Endothelial cell of umbilical vein (primary cell): ENCODE results near the gene SEPTIN14.

ENCODE experiments used
- CTCF ChIP-seq, 2 donors: IDR thresholded peaks; 1 replicate in 1 of 2; 2 replicates in 1 of 2; pipeline ENCODE4 v1.5.1; 2011; ENCODE audit warnings: low read length in 2 of 2, mild to moderate bottlenecking in 2 of 2, moderate library complexity in 2 of 2, control low read depth in 1 of 2, inconsistent platforms in 1 of 2, low read depth in 1 of 2; ENCODE audit not compliant: insufficient read depth in 1 of 2; ENCODE audit errors: extremely low read depth in 1 of 2
- EZH2 ChIP-seq: IDR thresholded peaks from 2 replicates; pipeline ENCODE4 v1.6.1; 2012; ENCODE audit warnings: borderline replicate concordance, low read depth, mild to moderate bottlenecking, moderate library complexity, low read length, inconsistent platforms; ENCODE audit not compliant: severe bottlenecking
- FOS ChIP-seq: IDR thresholded peaks from 2 replicates; pipeline ENCODE4 v1.6.1; 2011; ENCODE audit warnings: mild to moderate bottlenecking, low read length, moderate library complexity, borderline replicate concordance; ENCODE audit not compliant: insufficient read depth
- MYC ChIP-seq: IDR thresholded peaks from one replicate; pipeline ENCODE4 v1.6.1; 2011; ENCODE audit warnings: mild to moderate bottlenecking, low read depth, low read length
- POLR2A ChIP-seq: IDR thresholded peaks from 2 replicates; pipeline ENCODE4 v1.6.1; 2012; ENCODE audit warnings: low read depth, mild to moderate bottlenecking, control low read depth, low read length
- POLR2AphosphoS5 ChIP-seq: IDR thresholded peaks from 2 replicates; pipeline ENCODE4 v1.6.1; 2012; ENCODE audit warnings: low read depth, mild to moderate bottlenecking, control low read depth, low read length, moderate library complexity; ENCODE audit not compliant: insufficient read depth

DNA sequence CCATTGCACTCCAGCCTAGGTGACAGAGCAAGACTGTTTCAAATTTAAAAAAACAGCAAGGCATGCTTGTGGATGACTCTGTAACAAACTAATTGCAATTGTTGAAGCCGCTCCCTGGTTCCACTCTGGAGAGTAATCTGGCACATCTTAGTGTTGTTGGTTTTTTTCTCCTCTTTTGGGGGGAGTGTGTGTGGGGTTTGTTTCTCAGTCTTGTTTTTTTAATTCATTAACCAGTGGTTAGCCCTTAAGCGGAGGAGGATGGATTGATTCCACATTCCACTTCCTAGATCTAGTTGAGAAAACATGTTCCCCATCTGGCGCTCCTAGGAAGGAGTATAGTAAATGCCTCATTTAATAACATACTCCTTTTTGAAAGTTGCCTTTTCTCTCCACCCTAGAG is 16.1 kb upstream of the SEPTIN14 start:
- TF ChIP-seq POLR2AphosphoS5, result no peak
- no peak for TF ChIP-seq CTCF (IDR thresholded peaks at IDR 0.05; ENCODE audit: extremely low read depth in 1 of 2, insufficient read depth in 1 of 2, low read depth in 1 of 2, low read length in 2 of 2)
- no peak for TF ChIP-seq POLR2A
- TF ChIP-seq MYC, result no peak
- no peak for TF ChIP-seq EZH2
- TF ChIP-seq FOS, result no peak
